Osteoblast (primary cell): Measurements from ENCODE around the gene AMPH. TPM values are rescaled to one million over a fixed set of nuclear protein-coding genes. Genes with fewer than 3 reads are reported as not detected.
"Not testable (repeated sequence)": the region's sequence is repeated elsewhere in the genome, so short reads cannot be mapped to it uniquely, and the experiment has no call there.

Source experiments
- DNase-seq: peaks from one replicate; pipeline ENCODE4 v3.0.0; 2011; ENCODE audit warnings: low spot score, mixed read lengths; ENCODE audit not compliant: insufficient read length; ENCODE audit errors: missing footprints
- H2AFZ ChIP-seq: 2 replicates; pipeline ENCODE4 v1.6.0; 2011; ENCODE audit warnings: mild to moderate bottlenecking, low read length
- H3K27ac ChIP-seq: 2 replicates; pipeline ENCODE4 v1.5.1; 2011; ENCODE audit warnings: mild to moderate bottlenecking, low read depth, low read length, moderate library complexity
- H3K27me3 ChIP-seq: 2 replicates; pipeline ENCODE4 v1.6.0; 2012; ENCODE audit warnings: mild to moderate bottlenecking, control low read depth, inconsistent platforms, low read length, moderate library complexity; ENCODE audit not compliant: insufficient read depth
- H3K36me3 ChIP-seq: 2 replicates; pipeline ENCODE4 v1.5.1; 2011; ENCODE audit warnings: mild to moderate bottlenecking, low read length, control low read depth, moderate library complexity; ENCODE audit not compliant: insufficient read depth
- H3K4me1 ChIP-seq: 2 replicates; pipeline ENCODE4 v1.5.1; 2011; ENCODE audit warnings: mild to moderate bottlenecking, low read length, control low read depth, moderate library complexity; ENCODE audit not compliant: insufficient read depth
- H3K4me2 ChIP-seq: 2 replicates; pipeline ENCODE4 v1.6.0; 2011; ENCODE audit warnings: mild to moderate bottlenecking, low read length; ENCODE audit not compliant: insufficient read depth
- H3K4me3 ChIP-seq: fragments of 200-600 bp; sonication (generic); 3 replicates; pipeline ENCODE4 v1.5.1; 2012; ENCODE audit warnings: mild to moderate bottlenecking, low read length, inconsistent platforms; ENCODE audit not compliant: insufficient read depth
- H3K79me2 ChIP-seq: 2 replicates; pipeline ENCODE4 v1.6.0; 2012; ENCODE audit warnings: mild to moderate bottlenecking, low read length, control low read depth, inconsistent platforms; ENCODE audit not compliant: insufficient read depth
- H3K9me3 ChIP-seq: 2 replicates; pipeline ENCODE4 v1.5.1; 2011; ENCODE audit warnings: low read depth, low read length, control low read depth
- H4K20me1 ChIP-seq: 2 replicates; pipeline ENCODE4 v1.6.0; 2012; ENCODE audit warnings: mild to moderate bottlenecking, low read length, control low read depth; ENCODE audit not compliant: insufficient read depth
- CTCF ChIP-seq: IDR thresholded peaks from 2 replicates; pipeline ENCODE4 v1.5.1; 2011; ENCODE audit warnings: mild to moderate bottlenecking, low read depth, low read length, moderate library complexity; ENCODE audit errors: extremely low read depth
- total RNA-seq: library from RNA; depleted of rRNA; stranded (reverse); fragments of >200 nt; gene quantifications from 2 replicates; pipeline ENCODE4 v1.2.3, GENCODE V29; 2012

Gene AMPH
- total RNA-seq, 1 donor: 1.1 TPM

- H3K36me3 ChIP-seq: no peaks in the 10 kb centered on the region
- no peak for TF ChIP-seq CTCF
- no peak for DNase-seq
- H4K20me1 ChIP-seq: no peaks in the 10 kb centered on the region
- H3K4me3 ChIP-seq: no peak overlapping the region
- H3K79me2 ChIP-seq: no peaks in the 10 kb centered on the region
- H3K27ac ChIP-seq: no peak overlapping the region
- no peak overlapping the region for H3K4me2 ChIP-seq
- H2AFZ ChIP-seq: no peak overlapping the region
- no peaks in the 10 kb centered on the region for H3K9me3 ChIP-seq
- no peaks in the 10 kb centered on the region for H3K27me3 ChIP-seq
- no peaks in the 10 kb centered on the region for H3K4me1 ChIP-seq
These were observed 270.4 kb downstream of the AMPH start for GRCh38 chr7:38360776-38361175.

DNA sequence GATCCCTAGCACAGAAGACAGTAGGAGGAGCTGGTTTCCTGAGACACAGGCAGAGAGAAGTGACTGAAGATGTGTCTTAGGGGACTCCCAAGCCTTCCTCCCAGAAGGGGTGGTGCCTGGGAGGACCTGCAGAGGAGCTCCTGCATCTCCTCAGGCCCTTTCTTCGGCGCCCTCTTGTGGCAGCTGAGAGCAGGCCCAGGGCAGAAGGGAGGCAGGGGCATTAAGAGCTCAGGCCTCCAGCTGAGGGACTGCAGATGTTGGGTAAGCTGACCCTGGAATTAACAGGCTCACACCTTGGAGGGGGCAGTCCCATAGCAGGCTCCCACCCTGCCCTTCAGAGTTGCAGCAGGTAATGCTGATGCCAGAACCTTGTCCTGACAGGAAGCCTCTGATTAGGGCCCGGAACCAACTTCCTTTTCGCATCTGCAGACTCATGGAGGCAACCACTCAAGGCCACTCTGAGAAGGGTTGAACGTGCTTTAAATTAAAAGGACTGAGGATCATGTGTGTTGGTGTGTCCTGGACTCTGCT, 272.0 kb downstream of the AMPH start:
- H3K79me2 ChIP-seq, H3K4me1 ChIP-seq, H3K4me3 ChIP-seq, H3K4me2 ChIP-seq, H3K27me3 ChIP-seq, H3K36me3 ChIP-seq, H2AFZ ChIP-seq, H3K9me3 ChIP-seq, H4K20me1 ChIP-seq, H3K27ac ChIP-seq, DNase-seq: not testable (repeated sequence)
- peak; percentile 25 for TF ChIP-seq CTCF

DNA sequence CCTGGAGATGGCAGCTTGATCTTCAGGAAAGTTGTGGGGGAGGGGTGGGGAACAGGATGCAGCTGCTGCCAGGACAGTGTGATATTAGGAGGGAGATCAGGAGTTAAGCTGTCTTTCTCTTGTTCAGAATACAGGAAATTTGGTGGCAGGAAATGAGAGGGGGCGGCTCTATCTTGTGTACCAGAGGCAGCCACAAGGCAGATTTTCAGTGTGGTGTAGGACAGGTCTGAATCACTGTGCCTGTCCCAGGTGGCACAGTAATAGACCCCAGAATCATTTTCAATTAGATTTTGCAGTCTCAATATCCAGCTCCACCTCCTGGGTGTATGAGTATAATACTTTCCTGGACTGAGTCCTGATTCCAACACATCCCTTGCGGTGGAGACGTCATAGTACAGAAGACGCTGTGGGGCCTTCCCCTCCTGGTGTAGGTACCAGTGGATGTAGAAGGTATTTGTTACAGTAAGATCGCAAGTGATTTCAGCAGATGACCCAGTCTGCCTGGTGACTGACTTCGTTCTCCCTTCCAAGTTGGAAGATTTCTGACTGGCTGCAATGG, 272.8 kb downstream of the AMPH start:
- not testable (repeated sequence) for H3K79me2 ChIP-seq, H3K27ac ChIP-seq, H3K4me1 ChIP-seq, H3K4me2 ChIP-seq, H3K27me3 ChIP-seq, H3K36me3 ChIP-seq, H3K4me3 ChIP-seq, H4K20me1 ChIP-seq, H2AFZ ChIP-seq, DNase-seq, H3K9me3 ChIP-seq

- not testable (repeated sequence) for H3K9me3 ChIP-seq, H3K27me3 ChIP-seq, H3K4me1 ChIP-seq, H3K27ac ChIP-seq, DNase-seq, H3K36me3 ChIP-seq, H3K4me3 ChIP-seq, H2AFZ ChIP-seq, H4K20me1 ChIP-seq, H3K4me2 ChIP-seq, H3K79me2 ChIP-seq
- peak; percentile 63 for TF ChIP-seq CTCF
These were observed 276.8 kb downstream of the AMPH start for GRCh38 chr7:38354271-38354851.

DNA sequence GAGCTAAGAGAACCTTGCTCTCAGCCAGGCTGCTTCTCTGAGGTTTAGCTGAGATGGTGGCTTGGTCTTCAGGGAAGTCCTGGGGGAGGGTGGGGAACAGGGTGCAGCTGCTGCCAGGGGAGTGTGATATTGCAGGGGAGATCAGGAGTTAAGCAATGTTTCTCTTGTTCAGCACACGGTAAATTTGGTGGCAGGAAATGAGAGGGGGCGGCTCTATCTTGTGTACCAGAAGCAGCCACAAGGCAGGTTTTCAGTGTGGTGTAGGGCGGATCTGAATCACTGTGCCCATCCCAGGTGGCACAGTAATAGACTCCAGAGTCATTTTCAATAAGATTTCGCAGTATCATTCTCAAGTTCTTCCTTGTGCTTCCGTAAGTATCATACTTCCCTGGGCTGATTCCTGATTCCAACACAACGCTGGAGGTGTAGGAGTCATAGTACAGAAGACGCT, 277.7 kb downstream of the AMPH start:
- not testable (repeated sequence) for H2AFZ ChIP-seq, H3K4me3 ChIP-seq, H4K20me1 ChIP-seq, H3K9me3 ChIP-seq, H3K27ac ChIP-seq, H3K4me2 ChIP-seq, H3K4me1 ChIP-seq, H3K79me2 ChIP-seq, H3K27me3 ChIP-seq, H3K36me3 ChIP-seq, DNase-seq
